H4 (cell line): Measurements from ENCODE around the gene HSPA4L. TPM values are rescaled to one million over a fixed set of nuclear protein-coding genes. Genes with fewer than 3 reads are reported as not detected.

Source experiments
- DNase-seq: peaks from one replicate; pipeline ENCODE4 v3.0.0-alpha.2; 2015; ENCODE audit warnings: low spot score
- total RNA-seq: library from RNA; depleted of rRNA; stranded (reverse); fragments of >200 nt; shearing (Covaris generic); gene quantifications from 2 replicates; pipeline ENCODE4 v1.2.3, GENCODE V29; 2014

HSPA4L gene
- total RNA-seq, 1 experiment from 2014 or later = 7.0 TPM

DNA sequence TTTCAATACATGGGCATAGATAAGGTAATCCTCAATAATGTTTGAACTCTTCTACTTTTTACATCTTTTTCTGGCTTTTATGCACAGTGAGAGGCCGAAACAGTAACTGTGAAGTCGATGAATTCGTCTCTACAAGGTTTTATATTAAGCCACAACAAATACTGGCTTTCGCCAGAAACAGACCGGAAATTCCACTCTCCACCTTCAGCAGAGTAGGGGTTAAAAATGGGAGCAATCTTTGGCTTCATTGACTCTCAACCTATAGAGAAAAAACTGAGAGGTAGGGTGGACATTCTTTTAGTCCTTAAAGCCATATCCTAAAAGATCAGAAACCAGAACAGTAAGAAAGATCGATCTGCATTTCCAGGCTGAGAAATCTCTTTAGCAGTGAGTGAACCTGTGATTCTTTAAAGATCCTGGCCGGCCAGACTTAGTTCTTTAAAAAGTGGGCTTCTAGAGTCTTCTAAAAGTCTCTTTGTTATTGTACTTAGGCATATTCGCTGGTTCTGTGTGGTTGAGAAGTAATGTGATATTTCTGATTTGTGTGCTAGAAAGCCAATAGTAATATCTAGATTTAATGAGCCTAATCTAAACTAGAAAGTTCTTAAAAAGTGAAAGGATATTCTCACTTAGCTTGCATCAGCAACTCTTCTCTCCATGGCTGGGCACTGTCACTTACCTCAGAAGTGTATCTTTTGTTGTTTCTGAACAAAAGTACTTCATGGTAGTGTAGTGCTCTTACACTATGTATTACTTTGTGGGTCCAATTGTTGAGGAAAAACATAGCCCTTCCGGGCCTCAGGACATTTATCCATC lies 2.0 kb downstream of the HSPA4L start:
- DNase-seq = no peak

DNA sequence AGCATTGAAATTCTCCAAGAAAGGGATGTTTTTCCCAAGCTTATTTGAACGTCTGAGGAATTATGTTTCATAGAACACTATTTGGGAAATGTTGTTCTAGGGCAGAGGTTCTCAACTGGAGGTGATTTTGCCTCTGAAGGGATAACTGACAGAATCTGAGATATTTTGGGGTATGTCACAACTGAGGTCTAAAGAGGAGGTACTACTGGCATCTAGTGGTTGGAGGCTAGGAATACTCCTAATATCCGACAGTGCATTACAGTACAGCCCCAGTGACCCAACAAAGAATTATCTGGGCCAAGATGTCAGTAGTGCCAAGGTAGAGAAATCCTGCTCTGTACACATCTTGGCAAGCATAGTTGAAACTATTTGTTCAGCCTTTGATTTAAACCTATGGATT lies 6.4 kb downstream of the HSPA4L start:
- DNase-seq = peak; percentile 24

DNA sequence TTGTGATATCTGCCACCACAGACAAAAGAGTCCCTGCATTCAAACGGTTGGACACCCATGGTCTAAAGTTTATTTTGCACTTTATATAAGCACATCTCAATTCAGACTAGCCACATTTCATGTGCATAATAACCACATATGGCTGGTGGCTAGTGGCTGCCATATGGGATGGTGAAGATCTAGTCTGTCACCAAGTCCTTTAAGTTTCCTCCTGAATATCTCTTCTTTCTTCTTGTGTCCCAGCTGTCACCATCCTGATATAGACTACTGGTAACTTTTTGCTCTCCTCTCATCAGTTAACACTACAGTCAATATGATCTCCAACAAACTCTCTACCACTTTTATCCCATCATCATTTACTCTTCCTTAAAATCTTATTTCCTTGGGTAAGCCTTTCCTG lies 9.3 kb downstream of the HSPA4L start:
- DNase-seq = no peak

DNA sequence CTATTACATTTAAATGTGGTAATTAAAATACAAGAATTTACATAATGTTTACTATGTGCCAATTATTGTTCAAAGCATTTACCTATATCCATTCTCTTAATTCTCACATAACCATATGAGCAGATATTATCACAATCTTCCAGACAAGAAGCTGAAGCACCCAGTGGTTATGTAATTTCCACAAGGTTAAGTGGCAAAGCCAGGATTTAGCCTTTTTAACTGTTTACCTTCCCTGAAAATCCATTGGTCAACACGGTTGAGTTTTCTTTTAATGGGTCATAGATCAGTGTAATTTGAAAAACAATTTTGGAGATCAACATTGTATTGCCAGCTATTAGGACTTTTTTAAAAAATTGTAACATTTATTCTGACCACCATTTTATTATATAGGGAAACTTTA lies 11.4 kb downstream of the HSPA4L start:
- DNase-seq = no peak

DNA sequence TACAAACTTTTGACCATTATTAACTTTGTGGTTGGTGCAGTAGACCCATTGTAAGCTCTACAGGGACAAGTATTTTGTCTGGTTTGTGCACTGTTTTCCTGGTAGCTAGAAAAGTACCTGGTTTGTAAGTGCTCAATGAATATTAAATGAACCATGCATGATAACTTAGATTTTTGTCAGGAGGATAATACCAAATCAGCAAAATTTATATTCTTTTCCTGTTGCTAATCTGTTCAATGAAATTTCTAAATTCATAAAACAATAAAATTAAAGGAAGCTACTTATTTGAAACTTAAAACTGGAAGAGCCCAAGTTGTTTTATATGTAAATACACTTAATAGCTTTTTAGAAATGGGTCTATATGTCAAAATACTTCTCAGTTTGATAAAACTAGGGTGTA lies 17.6 kb downstream of the HSPA4L start:
- DNase-seq = no peak

DNA sequence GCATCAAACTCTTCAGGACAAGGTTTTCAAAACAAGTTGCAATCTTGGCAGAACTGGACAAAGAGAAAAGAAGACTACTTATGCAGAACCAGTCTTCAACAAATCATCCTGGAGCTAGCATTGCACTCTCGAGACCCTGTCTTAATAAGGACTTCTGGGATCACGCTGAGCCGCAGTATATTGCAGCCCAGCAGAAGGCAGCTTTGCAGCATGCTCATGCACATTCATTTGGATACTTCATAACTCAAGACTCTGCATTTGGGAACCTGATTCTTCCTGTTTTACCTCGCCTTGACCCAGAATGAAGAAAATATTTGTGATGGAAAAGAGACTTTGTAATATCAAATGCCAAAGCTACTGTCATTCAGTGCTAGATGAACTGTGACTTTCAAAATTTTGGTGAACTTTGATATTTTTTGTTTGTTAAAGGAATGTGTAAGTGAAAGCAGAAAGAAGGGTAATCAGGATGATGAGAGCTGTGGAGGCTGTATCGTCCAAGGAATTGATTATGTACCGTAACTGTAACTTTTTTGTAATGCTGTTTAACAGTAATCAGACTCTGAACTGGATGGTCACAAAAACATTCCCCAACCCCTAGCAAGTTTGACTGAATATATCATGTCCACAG lies 27.2 kb downstream of the HSPA4L start:
- DNase-seq = no peak

DNA sequence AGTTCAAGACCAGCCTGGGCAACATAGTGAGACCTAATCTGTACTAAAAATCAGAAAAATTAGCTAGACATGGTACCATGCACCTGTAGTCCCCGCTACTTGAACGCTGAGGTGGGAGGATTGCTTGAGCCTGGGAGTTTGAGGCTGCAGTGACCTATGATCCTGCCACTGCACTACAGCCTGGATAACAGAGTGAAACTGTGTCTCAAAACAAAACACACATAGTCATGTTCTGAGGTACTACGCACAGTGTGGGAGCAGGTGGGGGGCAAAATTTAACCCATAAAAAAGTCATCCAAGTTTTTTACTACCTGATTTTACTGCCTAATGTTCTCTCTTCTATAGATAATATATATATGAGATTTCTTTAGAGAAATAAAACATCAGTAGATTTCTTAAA lies 28.4 kb downstream of the HSPA4L start:
- no peak for DNase-seq

DNA sequence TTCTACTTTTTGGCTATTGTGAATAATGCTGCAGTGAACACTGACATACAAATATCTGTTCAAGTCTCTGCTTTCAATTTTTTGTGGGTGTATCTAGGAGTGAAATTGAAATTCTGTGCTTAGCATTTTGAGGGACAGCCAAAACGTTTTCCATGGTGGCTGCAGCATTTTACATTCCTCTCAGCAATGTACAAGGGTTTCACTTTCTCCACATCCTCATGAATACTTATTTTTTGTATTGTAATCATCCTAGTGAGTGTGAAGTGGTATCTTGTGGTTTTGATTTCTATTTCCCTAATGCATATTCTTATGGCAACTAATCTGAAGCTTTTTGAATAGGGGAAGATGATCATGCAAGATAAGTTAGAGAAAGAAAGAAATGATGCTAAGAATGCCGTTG lies 40.3 kb downstream of the HSPA4L start:
- no peak for DNase-seq

DNA sequence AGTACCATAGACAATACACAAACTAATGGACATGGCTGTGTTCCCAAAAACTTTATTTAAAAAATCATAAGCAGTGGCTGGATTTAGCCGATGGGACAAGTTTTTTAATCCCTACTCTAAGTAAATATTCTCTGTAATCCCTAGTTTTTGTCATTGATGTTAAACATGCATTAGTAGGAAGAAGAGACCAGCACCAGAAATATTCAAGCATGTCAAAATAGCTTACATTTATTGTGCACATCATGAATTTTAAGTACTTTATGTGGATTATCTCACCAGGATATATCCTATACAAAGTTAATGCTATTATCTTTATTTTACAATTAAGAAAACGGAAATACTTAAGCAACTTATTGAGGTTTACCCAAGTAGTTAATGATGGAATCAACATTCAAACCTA lies 46.0 kb downstream of the HSPA4L start:
- DNase-seq = no peak

DNA sequence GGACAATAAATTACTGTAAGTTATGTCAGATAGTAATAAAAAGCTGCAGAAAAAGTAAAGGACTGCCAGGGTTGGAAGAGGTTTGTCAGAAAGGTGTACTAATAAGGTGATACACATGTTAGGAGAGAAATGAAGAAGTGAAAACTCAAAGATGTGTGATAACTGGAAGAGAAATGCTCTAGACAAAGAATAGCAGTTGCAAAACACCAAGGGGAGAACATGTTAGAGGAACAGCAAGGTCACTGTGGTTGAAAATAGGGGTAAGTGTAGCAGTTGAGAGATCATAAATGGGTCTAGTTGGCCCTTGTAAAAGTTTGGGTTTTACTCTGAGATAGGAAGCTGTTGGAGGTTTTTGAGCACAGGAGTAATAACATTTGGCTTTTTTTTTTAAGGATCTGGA lies 46.9 kb downstream of the HSPA4L start:
- DNase-seq = no peak

DNA sequence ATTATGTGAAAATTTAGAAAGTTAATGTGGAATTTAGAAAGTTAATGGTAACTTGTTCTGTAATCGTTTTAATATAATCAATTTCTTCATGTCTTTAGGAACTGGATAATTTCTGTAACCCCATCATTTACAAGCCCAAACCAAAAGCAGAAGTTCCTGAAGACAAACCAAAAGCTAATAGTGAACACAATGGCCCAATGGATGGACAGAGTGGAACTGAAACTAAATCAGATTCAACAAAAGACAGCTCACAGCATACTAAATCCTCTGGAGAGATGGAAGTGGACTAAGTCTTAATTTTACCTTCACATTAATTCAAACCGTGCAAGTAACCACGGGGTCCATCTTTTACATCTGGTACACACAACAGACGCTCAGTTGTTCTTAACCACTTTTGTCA lies 50.5 kb downstream of the HSPA4L start:
- DNase-seq = no peak

DNA sequence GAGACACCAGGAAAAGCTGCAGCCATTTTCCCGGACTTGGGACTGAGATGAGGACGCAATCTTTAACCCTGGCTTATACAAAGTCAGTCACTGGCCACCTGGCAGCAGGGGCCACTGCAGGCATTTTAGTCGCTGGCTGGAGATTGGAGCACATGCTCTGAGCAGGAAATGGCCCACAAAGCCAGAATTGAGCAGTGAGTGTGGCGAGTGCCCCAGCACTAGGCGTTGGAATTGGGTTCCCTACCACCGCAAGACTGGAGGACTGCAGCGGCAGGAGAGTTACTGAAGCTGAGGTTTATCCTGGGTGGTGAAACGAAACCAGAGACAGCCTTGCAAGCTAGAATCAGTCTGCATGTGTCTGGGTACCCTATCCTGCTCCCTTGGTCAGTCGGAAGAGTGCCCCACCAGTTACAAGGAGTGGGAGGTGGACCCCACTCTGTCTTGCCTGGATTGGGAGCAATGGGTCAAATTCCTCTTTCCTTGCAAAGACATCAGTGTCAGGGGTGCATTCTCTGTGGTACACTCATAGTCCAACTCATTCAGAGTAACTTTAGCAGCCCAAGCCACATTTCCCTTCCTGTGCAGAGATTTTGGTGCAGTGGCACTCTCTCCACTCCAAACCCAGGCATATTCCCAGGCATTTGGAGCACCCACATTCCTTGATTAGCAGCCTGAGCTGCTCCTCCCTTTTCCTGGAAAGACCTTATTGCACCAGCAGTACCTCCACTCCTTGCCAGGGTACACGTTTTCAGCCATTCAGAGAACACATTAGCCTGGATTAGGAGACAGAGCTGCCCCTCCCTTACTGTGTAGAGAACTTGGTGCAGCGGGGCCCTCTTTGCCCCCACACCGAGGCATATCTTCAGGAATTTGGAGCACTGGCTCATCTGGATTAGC lies 61.8 kb downstream of the HSPA4L start:
- no peak for DNase-seq

DNA sequence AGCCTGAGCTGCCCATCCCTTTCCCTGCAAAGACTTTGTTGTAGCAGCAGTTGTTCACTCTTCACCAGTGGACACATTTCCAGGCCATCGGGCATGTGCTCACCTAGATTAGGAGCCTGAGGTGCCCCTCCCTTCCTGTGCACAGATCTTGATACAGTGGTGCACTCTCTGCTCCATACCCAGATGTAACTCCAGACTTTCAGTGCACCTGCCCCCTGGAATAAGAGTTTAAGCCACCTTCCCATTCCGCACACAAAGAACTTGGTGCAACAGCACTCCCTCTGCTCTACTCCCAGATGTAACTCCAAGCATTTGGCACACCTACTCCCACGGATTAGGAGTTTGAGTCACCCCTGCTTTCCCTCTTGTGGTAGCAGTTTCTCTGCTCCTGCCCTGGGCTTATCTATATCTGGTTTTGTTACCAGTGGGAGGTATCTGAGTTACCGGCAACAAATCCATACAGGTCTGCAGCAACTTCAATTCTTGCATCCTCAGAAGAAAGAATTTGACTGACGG lies 62.5 kb downstream of the HSPA4L start:
- DNase-seq = no peak

DNA sequence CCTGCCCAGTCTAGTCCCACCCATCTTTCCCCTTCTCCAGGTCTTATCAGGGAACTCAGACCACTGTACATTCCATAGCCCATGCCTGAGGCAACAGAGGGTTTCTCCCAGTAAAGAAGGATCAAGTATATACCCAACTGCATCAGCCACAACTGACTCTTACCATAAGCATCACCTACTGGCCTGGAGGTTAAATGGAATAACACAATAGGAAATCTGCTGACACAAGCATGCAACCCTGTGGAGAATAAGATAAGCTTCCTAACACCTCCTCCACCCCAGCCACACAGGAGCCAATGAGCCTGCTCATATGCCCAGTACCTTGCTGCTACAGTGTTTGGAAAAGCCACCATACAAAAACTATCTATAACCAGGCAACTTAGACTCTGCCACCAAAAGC lies 63.9 kb downstream of the HSPA4L start:
- DNase-seq = no peak

DNA sequence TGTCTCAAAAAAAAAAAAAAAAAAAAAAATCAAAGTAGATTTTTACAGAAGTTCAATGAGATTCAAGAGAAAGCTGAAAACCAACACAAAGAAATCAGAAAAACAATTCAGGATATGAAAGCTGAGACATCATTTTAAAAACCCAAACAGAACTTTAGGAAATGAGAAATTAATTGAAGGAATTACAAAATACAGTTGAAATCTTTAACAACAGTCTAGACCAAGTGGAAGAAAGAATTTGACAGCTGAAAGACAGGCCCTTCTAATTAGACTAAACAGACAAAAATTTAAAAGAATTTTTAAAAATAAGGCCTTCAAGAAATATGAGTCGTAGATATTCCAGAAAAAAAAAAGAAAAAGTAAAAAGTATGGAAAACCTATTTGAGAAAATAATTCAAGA lies 64.6 kb downstream of the HSPA4L start:
- no peak for DNase-seq

DNA sequence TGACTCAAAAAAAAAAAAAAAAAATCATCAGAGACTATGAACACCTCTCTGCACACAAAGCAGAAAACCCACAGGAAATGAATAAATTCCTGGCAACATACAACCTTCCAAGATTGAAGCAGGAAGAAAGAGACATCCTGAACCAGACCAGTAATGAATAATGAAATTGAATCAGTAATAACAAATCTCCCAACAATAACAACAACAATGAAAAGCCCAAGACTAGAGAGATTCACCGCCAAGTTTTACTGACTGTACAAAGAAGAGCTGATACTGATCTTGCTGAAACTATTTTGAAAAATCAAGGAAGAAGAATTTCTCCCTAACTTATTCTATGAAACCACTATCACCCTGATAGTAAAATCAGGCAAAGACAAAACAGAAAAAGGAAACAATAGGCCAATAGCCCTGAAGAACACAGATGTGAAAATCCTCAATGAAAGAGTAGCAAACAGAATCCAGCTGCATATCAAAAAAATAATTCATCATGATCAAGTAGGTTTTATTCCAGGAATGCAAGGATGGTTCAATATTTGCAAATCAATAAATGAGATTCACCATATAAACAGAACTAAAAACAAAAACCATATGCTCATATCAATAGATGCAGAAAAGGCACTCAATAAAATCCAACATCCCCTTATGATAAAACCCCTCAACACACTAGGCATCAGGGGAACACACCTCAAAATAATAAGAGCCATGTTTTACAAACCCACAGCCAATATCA lies 67.5 kb downstream of the HSPA4L start:
- DNase-seq = no peak

DNA sequence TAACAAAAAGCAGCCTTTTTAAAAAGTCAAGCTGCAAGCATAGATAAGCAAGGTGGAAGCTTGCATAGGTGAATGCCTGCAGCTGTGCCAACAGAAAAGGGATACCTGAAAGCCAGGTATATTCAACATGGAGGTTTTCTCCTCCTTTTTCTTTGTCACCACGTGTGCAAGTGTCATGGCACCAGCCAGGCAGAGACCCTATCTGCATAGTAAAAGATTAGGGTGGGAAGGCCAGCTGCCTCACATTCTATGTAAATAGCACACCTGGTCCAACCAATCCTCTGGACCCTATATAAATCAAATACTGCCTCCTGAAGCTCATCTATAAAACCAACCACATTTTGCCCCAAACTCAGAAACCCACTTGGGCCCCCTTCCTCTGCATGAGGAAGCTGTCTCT lies 70.5 kb downstream of the HSPA4L start:
- DNase-seq = no peak

DNA sequence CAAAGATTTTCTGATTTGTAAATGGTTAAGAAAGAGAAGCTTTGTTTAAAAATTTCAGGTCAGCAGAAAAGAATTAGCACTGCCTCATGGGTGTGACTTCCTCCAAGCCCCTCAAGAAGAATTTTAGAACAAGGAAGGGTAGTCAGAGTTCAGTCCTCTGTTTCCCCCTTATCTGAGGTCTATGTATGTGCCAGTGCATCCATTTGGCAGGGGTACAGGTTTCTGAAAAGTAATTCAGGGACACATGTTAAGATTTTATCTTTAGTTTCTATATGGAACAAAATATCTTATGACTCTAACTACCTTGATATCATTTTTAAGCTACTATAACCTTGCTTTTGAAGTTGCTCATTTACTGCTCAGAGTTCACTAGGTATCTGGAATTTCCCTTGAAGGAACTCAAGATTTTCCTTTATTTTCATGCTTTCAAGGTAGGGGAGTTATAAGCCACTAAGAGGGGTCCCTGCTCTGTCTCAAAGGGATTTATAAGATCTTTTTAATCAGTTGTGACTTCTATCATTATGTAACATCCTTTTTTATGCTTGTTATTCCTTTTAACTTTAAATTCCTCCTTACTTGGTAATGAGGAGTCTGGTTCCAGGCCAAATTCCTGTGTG lies 74.2 kb downstream of the HSPA4L start:
- no peak for DNase-seq

DNA sequence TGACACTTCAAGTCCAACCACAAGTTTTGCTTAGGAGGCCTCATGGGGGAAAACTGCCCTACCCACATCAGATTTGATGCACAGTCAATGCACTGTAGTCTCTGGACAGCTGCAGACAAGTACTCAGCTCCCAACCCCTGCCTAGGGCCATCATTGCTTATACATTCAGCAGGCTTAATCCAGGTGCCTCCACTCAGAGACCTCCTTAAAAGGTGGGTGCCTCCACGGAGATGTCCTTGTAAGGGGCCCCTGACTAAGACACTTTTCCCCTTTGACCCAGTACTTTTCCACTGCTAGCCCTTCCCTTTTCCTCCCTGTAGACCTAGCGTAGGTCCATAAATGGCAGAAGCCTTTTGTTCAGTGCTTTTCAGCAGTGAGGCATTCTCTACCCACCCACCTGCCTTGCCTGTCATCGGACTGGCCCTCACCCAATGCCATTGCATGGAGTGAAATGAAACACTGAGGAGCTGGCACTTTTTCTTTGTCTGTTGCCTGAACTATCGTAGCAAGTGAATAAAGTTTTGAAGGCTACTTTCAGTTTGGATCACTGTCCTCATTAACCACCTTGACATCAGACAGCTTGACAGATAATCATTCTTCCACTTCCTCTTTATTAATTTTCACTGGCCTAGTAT lies 74.8 kb downstream of the HSPA4L start:
- peak; percentile 71 for DNase-seq

DNA sequence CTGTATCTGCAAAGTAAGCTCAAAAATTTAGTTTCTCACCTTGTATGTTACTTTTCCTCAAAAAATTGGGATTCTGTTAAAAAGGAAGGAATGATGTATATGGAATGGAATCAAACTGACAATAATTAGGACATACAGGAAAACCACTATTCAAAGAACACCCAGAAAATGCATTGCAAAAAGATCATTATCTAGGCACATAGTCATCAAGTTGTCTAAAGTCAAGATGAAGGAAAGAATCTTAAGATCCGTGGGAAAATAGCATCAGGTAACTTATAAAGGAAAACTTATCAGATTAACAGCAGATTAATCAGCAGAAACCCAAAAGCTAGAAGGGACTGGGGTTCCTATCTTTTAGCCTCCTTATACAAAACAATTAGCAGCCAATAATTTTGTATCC lies 75.5 kb downstream of the HSPA4L start:
- DNase-seq = no peak

DNA sequence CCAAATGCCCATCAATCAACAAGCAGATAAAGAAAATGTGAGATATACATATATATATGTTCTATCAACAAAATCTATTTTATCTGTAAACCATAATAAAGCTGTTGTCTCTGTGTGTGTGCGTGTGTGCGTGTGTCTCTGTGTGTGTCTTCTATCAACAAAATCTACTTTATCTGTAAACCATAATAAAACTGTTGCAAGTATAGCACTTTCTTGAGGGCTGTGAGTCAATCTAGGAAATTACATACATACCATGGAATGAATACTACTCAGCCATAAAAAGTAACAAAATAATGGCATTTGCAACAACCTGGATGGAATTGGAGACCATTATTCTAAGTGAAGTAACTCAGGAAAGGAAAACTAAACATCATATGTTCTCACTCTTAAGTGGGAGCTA lies 86.1 kb downstream of the HSPA4L start:
- no peak for DNase-seq
